ENCODE data around the gene NEUROG3. TPM values are rescaled to one million over a fixed set of nuclear protein-coding genes. Genes with fewer than 3 reads are reported as not detected.

NEUROG3 gene
- total RNA-seq, 6 experiments from 2014 or later = not detected

- Mint-ChIP-seq H3K27me3 (ENCODE audit: insufficient read depth) (peaks cover 42% of the 10 kb centered on the region), H3K36me3 (ENCODE audit: low read depth) (no peaks in the 10 kb centered on the region), H3K4me1 (ENCODE audit: low read depth) (no peaks in the 10 kb centered on the region), H3K4me3 (no peak overlapping the region), H3K9me3 (no peaks in the 10 kb centered on the region), H3K27ac (no peak overlapping the region)
- no peak for TF ChIP-seq CTCF (IDR thresholded peaks at IDR 0.05)
- no peak for DNase-seq
Measured at GRCh38 chr10:69562731-69563254, 10.4 kb downstream of the NEUROG3 start.

- Mint-ChIP-seq H3K4me1 (ENCODE audit: low read depth) (no peaks in the 10 kb centered on the region), H3K36me3 (ENCODE audit: low read depth) (no peaks in the 10 kb centered on the region), H3K4me3 (no peak overlapping the region), H3K9me3 (no peaks in the 10 kb centered on the region), H3K27ac (no peak overlapping the region), H3K27me3 (ENCODE audit: insufficient read depth) (peaks cover 52% of the 10 kb centered on the region)
- no peak for DNase-seq
- no peak for TF ChIP-seq CTCF (IDR thresholded peaks at IDR 0.05)
Measured at GRCh38 chr10:69559525-69559924, 13.7 kb downstream of the NEUROG3 start.

- no peak overlapping the region for H3K27ac Mint-ChIP-seq
- no peaks in the 10 kb centered on the region for H3K9me3 Mint-ChIP-seq
- no peaks in the 10 kb centered on the region for H3K4me1 Mint-ChIP-seq (ENCODE audit: low read depth)
- no peak for DNase-seq
- H3K27me3 Mint-ChIP-seq (ENCODE audit: insufficient read depth) = peaks cover 51% of the 10 kb centered on the region
- no peaks in the 10 kb centered on the region for H3K36me3 Mint-ChIP-seq (ENCODE audit: low read depth)
- H3K4me3 Mint-ChIP-seq = no peak overlapping the region
- TF ChIP-seq CTCF (IDR thresholded peaks at IDR 0.05) = no peak
Measured at GRCh38 chr10:69558559-69558958, 14.7 kb downstream of the NEUROG3 start.

GRCh38 chr10:69554611-69555010, 18.6 kb downstream of the NEUROG3 start:
- Mint-ChIP-seq H3K4me1 (ENCODE audit: low read depth) (no peaks in the 10 kb centered on the region), H3K27ac (no peak overlapping the region), H3K9me3 (peaks cover 15% of the 10 kb centered on the region), H3K4me3 (no peak overlapping the region), H3K36me3 (ENCODE audit: low read depth) (peaks cover 9% of the 10 kb centered on the region), H3K27me3 (ENCODE audit: insufficient read depth) (peaks cover 45% of the 10 kb centered on the region)
- no peak for TF ChIP-seq CTCF (IDR thresholded peaks at IDR 0.05)
- DNase-seq = no peak

GRCh38 chr10:69553328-69553727, 19.9 kb downstream of the NEUROG3 start:
- no peak overlapping the region for H3K4me3 Mint-ChIP-seq
- H3K9me3 Mint-ChIP-seq = peaks cover 27% of the 10 kb centered on the region
- H3K36me3 Mint-ChIP-seq (ENCODE audit: low read depth) = peaks cover 16% of the 10 kb centered on the region
- DNase-seq = no peak
- no peak overlapping the region for H3K27ac Mint-ChIP-seq
- no peaks in the 10 kb centered on the region for H3K4me1 Mint-ChIP-seq (ENCODE audit: low read depth)
- H3K27me3 Mint-ChIP-seq (ENCODE audit: insufficient read depth) = peaks cover 44% of the 10 kb centered on the region
- TF ChIP-seq CTCF (IDR thresholded peaks at IDR 0.05) = no peak

GRCh38 chr10:69552268-69552667, 21.0 kb downstream of the NEUROG3 start:
- no peak for DNase-seq
- no peak overlapping the region for H3K4me3 Mint-ChIP-seq
- TF ChIP-seq CTCF (IDR thresholded peaks at IDR 0.05) = no peak
- H3K4me1 Mint-ChIP-seq (ENCODE audit: low read depth) = no peaks in the 10 kb centered on the region
- peaks cover 41% of the 10 kb centered on the region for H3K27me3 Mint-ChIP-seq (ENCODE audit: insufficient read depth)
- H3K36me3 Mint-ChIP-seq (ENCODE audit: low read depth) = peaks cover 18% of the 10 kb centered on the region
- H3K27ac Mint-ChIP-seq = no peak overlapping the region
- peaks cover 36% of the 10 kb centered on the region for H3K9me3 Mint-ChIP-seq
